Stimulated activated CD4-positive, alpha-beta T cell treated with anti-CD3 and anti-CD28 coated beads, Interleukin-4, amount 100 ng/mL, for 4 hours (primary cell): ENCODE data around the gene CENPO.

Experiments
- DNase-seq, 2 experiments: peaks; one replicate each; pipeline ENCODE4 v3.0.0-alpha.2; 2020

The CENPO gene, protein sequence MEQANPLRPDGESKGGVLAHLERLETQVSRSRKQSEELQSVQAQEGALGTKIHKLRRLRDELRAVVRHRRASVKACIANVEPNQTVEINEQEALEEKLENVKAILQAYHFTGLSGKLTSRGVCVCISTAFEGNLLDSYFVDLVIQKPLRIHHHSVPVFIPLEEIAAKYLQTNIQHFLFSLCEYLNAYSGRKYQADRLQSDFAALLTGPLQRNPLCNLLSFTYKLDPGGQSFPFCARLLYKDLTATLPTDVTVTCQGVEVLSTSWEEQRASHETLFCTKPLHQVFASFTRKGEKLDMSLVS

DNA sequence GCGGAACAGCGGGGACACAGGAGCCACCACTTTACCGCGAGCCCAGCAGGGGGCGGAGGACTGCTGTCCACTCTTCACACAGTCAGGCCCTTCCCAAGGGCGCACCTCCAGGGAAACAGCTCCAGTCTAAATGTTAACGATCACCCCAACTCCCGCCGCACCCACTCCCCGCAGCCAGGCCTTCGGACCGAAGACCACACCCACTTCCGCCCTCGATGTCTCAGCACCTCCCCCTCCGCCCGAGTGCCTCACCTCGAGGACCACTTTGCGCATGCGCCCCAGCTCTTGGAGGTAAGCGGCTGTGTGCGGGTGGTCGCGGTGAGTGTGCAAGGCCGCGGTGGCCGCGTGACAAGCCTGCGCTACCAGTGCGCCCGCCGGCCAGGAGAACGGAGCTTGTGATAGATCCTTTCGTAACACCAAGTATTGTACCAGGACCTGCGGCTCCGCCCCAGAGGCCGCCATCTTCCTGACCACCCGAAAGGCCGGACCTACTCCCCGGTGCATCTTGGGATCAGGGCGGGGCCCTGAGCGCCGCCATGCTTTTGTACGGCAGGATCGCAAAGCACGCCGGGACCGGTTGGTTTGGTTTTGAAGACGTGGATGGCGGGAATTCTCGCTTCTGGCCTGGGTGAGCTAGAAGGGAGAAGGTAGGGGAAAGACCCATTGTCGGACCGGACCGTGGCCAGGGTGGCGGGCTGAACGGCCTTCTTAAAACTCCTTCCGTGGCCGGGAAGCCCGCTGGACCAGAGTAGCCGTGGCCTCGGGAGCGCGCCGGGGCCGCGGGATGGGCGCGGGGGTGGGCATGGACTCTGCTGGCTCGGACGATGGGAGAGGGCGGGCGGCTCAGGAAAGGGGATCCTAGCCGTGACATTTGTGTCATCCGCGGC, at the start of gene CENPO, which contains the start of gene PTRHD1:
TSS of gene CENPO (plus strand) at position 552 of the 887 bp plus-strand sequence. CDS start 495 bp downstream, outside the sequence.
TSS of gene PTRHD1 (minus strand) at position 518 of the 887 bp plus-strand sequence. CDS start at position 504, 14 bp downstream.
- peak; percentile 91 to 94 for DNase-seq

DNA sequence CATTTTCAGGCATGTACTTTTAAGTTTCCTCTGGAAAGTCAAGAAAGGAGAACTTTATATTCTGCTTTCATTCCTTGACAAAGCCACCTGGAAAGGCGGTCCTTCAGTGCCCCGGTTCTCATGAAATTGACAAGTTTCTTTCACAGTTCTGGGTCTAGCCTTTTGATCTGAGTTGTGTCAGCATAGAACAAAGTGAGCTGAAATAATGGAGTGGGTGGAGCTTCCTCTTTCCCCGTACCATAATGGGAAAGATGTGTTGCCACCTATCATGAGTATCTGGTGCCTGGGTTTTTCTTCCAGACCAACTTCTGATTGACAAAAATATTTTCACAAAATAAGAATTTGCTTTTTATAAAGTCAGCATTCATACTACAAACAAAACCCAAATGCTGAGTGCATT, 49.3 kb upstream of the CENPO start:
- no peak for DNase-seq

DNA sequence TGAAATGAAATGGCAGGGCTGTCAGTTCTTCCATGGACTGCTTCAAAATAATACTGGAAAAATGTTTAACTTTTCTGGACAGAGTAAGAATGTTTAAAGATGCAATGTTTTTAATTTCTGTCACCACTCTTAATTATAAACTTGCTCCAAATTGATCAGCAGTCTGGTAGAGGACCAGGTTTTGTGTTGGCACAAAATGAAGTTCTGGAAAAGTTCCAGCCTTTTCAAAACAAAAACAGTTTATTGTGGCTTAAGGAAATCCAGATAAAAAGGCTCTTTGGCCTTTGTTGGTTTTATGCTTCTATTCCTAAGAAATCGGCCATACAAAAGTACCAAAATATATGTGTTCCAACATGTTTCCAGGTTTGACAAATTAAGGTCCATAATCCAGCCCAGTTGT, 48.9 kb upstream of the CENPO start:
- DNase-seq = no peak

DNA sequence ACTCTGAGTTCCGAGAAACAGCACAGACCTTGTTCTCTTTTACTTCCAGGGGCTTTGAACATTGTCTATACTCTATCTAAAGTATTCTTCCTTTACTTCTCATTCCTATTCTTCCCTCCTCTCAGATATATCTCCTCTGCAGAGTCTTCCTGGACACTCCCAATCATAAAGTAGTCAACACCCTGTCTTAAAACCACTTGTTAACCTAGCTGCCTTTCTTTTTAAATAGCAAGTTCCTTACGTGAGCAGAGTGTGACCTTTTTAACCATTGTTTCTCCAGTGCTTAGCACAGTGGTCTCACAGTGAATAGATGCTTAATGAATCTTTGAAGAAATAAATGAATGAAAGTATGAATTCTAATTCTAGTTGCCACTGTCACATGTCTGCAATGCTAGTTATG, 47.4 kb upstream of the CENPO start:
- no peak for DNase-seq

DNA sequence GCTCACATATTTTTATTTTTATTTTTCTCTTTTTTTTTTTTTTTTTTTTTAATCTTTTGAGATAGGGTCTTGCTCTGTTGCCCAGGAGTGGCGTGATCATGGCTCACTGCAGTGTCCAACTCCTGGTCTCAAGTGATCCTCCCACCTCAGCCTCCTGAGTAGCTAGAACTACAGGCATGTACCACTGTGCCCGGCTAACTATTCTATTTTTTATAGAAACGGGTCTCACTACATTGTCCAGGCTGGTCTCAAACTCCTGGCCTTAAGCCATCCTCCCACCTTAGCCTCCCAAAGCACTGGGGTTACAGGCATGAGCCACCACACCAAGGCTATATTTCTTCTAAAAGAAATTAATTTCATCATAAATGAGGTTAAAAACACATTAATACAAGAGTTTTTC, 45.9 kb upstream of the CENPO start:
- no peak for DNase-seq

- no peak for DNase-seq
Observed at GRCh38 chr2:24749069-24749691, 44.0 kb upstream of the CENPO start.

GRCh38 chr2:24754985-24755705, 38.1 kb upstream of the CENPO start:
- no peak for DNase-seq

DNA sequence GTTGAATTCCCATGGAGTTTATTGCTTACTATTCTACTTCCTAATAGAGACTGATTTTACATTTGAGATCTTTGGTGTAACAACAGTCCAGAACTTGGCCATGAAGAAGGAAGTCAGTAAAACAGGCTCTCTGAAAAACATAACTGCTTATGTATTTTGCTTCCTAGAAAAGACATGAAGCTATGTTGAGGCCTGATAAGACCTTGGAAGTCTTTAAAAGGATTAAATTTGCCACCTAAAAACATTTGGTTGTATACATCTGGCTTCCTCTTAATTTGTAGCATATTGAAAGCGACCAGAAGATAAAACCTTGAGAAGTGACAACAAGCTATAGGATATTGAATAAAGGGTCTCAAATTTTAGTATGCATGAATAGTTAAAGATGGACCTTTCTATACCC, 36.4 kb upstream of the CENPO start:
- DNase-seq = no peak

DNA sequence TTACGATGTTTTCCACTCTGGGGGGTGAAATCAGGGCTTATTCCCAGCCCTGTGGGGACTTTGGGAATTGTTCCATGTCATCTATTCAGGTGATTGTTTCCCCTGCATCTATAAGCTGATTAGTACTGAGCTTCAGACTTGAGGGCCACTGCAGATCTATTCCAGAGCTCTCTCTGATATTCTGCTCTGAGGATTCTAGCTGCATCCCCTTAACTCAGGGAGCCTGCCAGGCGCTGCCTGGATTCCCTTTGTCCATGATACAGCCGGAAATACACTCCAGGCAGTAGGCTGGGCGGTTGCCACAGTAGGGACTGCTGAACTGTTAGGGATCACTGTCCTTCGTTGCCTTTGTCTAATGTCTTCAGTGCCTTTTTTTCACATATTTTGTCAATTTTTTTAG, 31.4 kb upstream of the CENPO start:
- DNase-seq = no peak

GRCh38 chr2:24762518-24762917, 30.7 kb upstream of the CENPO start:
- no peak for DNase-seq

DNA sequence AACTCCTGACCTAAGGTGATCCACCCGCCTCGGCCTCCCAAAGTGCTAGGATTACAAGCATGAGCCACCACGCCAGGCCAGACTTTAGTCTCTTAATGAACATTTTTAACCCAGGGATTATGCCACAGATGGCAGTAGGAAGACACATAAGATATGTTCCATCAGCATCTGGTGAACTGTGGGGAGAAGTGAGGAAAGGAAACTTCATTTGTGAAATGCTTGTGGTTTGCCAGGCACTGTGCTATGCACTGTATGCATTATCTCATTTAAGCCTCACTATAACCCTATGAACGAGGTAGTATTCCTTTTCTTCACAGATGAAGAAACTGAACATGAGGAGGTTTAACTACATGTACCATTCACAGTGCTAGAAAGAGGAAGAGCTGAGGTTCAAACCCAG, 29.4 kb upstream of the CENPO start:
- DNase-seq = no peak

- no peak for DNase-seq
Observed at GRCh38 chr2:24766609-24767008, 26.6 kb upstream of the CENPO start.

GRCh38 chr2:24768013-24768412, 25.2 kb upstream of the CENPO start:
- no peak for DNase-seq

- no peak for DNase-seq
Observed at GRCh38 chr2:24768601-24769000, 24.6 kb upstream of the CENPO start.

GRCh38 chr2:24771061-24771460, 22.2 kb upstream of the CENPO start:
- DNase-seq = no peak

DNA sequence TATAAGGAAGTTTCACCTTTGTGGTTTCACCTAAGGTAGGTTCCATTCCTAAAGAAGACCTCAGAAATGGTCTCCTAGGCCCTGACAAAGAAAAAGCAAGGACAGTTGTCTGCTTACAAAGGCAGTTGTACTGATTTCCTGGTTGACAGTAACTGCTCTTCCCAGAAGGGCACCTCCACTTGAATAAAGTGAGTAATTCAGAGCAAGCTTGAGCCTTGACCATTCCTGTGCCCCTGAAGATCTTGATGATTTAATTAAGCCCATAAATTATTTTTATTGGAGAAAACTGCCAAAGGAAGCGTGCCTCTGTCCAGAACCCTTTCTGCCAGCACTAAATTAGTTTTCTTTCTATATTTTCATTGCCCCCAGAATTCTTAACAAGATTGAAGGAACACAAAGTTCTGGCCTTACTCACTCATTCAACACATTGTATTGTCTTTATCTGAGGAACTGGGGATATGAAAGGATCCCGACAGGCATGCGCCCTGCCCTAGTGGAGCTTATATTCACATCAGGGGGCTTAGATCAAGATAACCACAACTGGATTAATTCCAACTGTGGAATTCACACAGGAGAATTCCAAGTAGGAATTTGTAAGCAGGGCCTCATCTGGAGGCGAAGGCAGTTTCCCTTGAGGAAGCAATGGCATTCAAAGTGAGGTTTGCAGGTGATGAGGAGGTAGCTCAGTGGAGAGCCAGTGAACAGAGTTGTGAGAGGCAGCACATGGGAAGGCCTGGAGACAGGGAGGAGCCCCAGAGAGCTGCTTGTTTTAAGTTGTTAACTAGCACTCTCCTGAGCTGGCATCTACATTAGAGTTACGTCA, 21.2 kb upstream of the CENPO start:
- no peak for DNase-seq

- no peak for DNase-seq
Observed at GRCh38 chr2:24774373-24774772, 18.9 kb upstream of the CENPO start.

GRCh38 chr2:24779116-24779515, 14.1 kb upstream of the CENPO start:
- no peak for DNase-seq

DNA sequence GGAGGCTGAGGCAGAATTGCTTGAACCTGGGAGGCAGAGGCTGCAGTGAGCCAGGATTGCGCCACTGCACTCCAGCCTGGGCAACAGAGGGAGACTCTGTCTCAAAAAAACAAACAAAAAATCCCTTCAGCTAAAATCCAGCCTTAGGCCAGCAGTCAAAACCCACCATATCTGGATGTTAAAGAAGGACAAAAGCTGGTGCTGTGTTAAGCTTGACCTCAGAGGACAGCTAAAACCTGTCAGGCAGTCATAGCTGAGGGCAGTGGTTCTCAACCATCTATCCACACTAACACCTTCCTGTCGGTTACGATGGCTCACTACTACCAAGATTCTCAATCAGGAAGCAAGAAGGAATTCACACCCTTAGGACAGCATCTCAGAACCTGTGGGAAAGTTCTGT, 9.6 kb upstream of the CENPO start:
- DNase-seq = no peak

GRCh38 chr2:24785671-24786321, 7.4 kb upstream of the CENPO start:
- DNase-seq = no peak

DNA sequence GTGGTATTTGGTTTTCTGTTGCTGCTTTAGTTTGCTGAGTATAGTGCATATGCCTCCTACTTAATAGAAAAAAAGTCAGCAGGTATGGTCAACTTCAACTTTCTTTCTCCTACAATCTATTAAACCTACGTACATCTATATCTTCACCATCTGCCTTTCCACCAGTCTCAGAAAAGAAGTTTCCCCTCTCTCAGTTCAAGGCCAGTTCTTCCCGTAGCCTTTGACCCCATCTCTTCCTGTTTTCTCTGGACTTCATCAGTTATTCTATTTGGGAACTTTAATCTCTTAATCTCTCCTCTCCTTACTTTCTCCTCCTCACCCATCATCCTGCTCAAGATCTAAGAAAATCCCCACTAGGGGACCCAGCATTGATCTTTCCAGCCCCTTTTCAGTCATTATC, 5.7 kb upstream of the CENPO start:
- DNase-seq = no peak

GRCh38 chr2:24788816-24789215, 4.4 kb upstream of the CENPO start:
- DNase-seq = no peak
